Thyroid gland (tissue), 4 donors: ENCODE results near the gene GDPD4.

Experiments used
- CTCF ChIP-seq, 6 experiments: fragments of 200-600 bp in 3 of 6; fragments of 450-650 bp in 3 of 6; sonication (generic) in 3 of 6; IDR thresholded peaks; one replicate each; pipeline ENCODE4 v1.5.1; 2016 to 2019; ENCODE audit warnings: antibody characterized with exemption in 6 of 6, mild to moderate bottlenecking in 2 of 6, inconsistent platforms in 1 of 6, moderate library complexity in 1 of 6
- POLR2A ChIP-seq, 2 donors: fragments of 450-650 bp; IDR thresholded peaks; one replicate each; pipeline ENCODE4 v1.6.1; 2017; ENCODE audit warnings: antibody characterized with exemption in 2 of 2, mild to moderate bottlenecking in 2 of 2, moderate library complexity in 1 of 2

GRCh38 chr11:77196961-77197360 is 104.5 kb downstream of the GDPD4 start:
- TF ChIP-seq CTCF (IDR thresholded peaks at IDR 0.05) (no peak), POLR2A (IDR thresholded peaks at IDR 0.05) (no peak)
